ENCODE data around the gene CDH4. TPM values are rescaled to one million over a fixed set of nuclear protein-coding genes. Genes with fewer than 3 reads are reported as not detected.

CDH4 gene
- total and polyA plus RNA-seq, 2 of the 8 experiments (the other 6 are each of a cell fraction or from before 2014, with no cell fraction given): 4.3 to 7.9 TPM

- no peak for TF ChIP-seq EGR1 (IDR thresholded peaks at IDR 0.05; ENCODE audit: borderline replicate concordance, low read depth, low read length)
Observed at GRCh38 chr20:61234224-61234890, 17.7 kb upstream of the CDH4 start (continued).

All from H1 (cell line).